T-helper 17 cell (primary cell): Measurements from ENCODE around the gene PTTG1IP. TPM values are rescaled to one million over a fixed set of nuclear protein-coding genes. Genes with fewer than 3 reads are reported as not detected.

Experiments
- ATAC-seq: fragments of 150-1000 bp; cut with Tn5 transposase; 2 replicates; pipeline ENCODE4 v1.10.0; 2021; ENCODE audit warnings: mild to moderate bottlenecking, moderate library complexity
- DNase-seq, 3 donors: peaks; one replicate each; pipeline versions ENCODE4 v3.0.0 to v3.0.0-alpha.2; 2020 to 2021
- H3K9me3 ChIP-seq: one replicate; pipeline ENCODE4 v1.7.0; 2013; ENCODE audit warnings: low read length, mild to moderate bottlenecking; ENCODE audit not compliant: control insufficient read depth, poor library complexity, severe bottlenecking
- H3K27ac Mint-ChIP-seq: one replicate; pipeline ENCODE4 v1.8.0; 2022; ENCODE audit warnings: mild to moderate bottlenecking, moderate library complexity, mixed read lengths
- H3K27me3 Mint-ChIP-seq: one replicate; pipeline ENCODE4 v1.8.0; 2022; ENCODE audit warnings: mixed read lengths
- H3K36me3 Mint-ChIP-seq: one replicate; pipeline ENCODE4 v1.8.0; 2022; ENCODE audit warnings: low read depth, mixed read lengths
- H3K4me1 Mint-ChIP-seq: one replicate; pipeline ENCODE4 v1.8.0; 2022; ENCODE audit warnings: mild to moderate bottlenecking, mixed read lengths
- H3K4me3 Mint-ChIP-seq: one replicate; pipeline ENCODE4 v1.8.0; 2022; ENCODE audit warnings: mild to moderate bottlenecking, moderate library complexity, mixed read lengths
- total RNA-seq, 4 donors: library from RNA in 2 of 4; stranded (reverse) in 2 of 4; gene quantifications; one replicate each; pipeline ENCODE4 v1.2.3 and lab custom pipeline; 2022 to 2026

The PTTG1IP gene
- total RNA-seq, 2 donors from 2014 or later = 98.4 to 123 TPM

- Mint-ChIP-seq H3K4me3 (no peak overlapping the region), H3K27ac (peak overlapping the region; percentile 1), H3K4me1 (peaks cover 31% of the 10 kb centered on the region), H3K36me3 (peaks cover 14% of the 10 kb centered on the region), H3K27me3 (no peaks in the 10 kb centered on the region)
- no peaks in the 10 kb centered on the region for H3K9me3 ChIP-seq
- DNase-seq = no peak
- no peak for ATAC-seq
Measured at GRCh38 chr21:44905016-44905727, 31.7 kb upstream of the PTTG1IP start.

DNA sequence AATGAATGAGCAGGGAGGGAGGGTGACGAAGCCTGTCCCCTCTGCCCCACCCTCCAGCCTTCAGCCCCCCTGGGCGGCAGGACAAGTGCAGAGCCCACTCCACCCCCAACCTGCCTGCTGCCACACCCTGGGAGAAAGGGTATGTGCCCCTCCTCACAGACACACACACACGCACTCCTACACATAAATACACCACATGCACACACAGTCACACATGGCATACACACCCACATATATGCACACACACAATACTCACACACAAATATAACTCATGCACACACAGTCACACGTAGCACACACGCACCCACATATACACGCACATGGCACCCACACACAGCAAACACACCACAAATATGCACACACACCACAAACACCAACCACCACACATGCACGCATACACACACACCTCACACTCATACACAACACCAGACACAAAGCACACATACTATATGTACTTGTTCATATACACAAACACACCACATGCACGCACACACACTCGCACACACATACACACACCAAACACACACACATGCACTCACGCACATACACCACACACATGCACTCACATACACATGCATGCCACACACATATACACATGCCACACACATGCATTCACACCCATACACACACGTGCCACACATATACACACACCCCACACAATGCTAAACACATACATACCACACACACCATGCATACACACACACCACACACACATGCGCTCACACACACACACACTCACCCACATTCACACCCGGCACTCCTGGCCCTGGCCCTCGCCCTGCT lies 30.8 kb upstream of the PTTG1IP start:
- peaks cover 14% of the 10 kb centered on the region for H3K36me3 Mint-ChIP-seq
- DNase-seq = no peak
- no peaks in the 10 kb centered on the region for H3K9me3 ChIP-seq
- peak overlapping the region; percentile 1 for H3K27ac Mint-ChIP-seq
- no peaks in the 10 kb centered on the region for H3K27me3 Mint-ChIP-seq
- H3K4me1 Mint-ChIP-seq = peaks cover 31% of the 10 kb centered on the region
- no peak overlapping the region for H3K4me3 Mint-ChIP-seq
- no peak for ATAC-seq

- Mint-ChIP-seq H3K27me3 (no peaks in the 10 kb centered on the region), H3K4me3 (no peak overlapping the region), H3K27ac (no peak overlapping the region), H3K4me1 (peaks cover 27% of the 10 kb centered on the region), H3K36me3 (peaks cover 14% of the 10 kb centered on the region)
- ATAC-seq = no peak
- no peaks in the 10 kb centered on the region for H3K9me3 ChIP-seq
- no peak for DNase-seq
Measured at GRCh38 chr21:44903689-44904088, 30.2 kb upstream of the PTTG1IP start.

DNA sequence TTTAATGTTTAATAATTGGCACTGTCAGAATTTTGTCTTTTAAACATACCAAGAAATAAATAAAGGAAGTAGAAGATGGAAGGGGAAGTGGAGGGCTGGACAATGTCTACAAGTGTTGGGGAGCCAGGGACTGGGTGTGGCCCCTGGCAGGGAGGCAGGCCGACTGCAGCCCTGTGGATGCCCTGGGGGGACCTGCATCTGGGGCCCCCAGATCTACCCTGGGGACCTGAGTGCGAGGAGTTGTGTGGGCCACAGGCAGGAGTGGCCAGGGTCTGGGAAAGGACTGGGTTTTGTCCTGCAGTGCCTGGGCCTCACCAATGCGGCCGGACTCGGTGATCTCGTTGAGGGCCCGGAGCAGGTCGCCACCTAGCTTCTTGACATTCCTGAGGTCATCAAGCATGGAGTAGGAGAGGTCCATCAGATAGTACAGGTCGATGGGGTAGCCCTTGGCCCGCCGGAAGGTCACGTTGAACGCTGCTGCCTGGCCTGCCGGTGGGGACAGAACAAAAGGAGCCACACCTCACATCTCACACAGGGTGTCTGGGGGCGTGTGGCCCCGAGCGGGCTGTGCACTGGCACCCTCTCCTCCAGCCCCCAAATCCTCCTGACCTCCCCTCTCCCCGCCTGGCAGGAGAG lies 29.7 kb upstream of the PTTG1IP start:
- Mint-ChIP-seq H3K4me1 (peaks cover 25% of the 10 kb centered on the region), H3K27ac (no peak overlapping the region), H3K4me3 (no peak overlapping the region), H3K27me3 (no peaks in the 10 kb centered on the region), H3K36me3 (peaks cover 14% of the 10 kb centered on the region)
- DNase-seq = no peak
- no peak for ATAC-seq
- H3K9me3 ChIP-seq = no peaks in the 10 kb centered on the region

DNA sequence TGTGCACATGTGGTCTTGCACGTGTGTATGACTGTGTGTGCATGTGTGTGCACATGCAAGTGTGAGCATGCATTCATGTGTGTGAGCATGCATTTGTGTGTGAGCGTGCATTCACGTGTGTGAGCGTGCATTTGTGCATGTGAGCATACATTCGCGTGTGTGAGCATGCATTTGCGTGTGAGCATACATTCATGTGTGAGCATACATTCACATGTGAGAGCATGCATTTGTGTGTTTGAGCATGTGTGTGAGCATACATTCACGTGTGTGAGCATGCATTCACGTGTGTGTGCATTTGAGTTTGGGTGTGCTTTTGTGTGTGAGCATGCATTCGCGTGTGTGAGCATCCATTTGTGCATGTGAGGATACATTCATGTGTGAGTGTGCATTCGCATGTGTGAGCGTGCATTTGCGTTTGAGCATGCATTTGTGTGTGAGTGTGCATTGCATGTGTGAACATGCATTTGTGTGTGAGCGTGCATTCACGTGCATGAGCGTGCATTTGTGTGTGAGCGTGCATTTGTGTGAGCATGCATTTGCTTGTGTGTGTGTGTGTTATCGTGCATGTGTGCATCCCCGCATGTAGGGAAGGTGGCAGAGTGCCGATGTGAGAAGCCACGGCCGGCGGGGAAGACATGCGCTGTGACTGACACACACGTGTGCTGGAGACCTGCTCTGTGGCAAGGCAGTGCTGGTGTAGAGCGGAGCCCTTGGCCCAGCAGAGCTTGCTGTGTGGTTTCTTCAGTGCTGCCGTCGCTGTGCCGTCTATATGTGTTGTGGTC lies 29.0 kb upstream of the PTTG1IP start:
- Mint-ChIP-seq H3K27ac (no peak overlapping the region), H3K27me3 (no peaks in the 10 kb centered on the region), H3K36me3 (peaks cover 14% of the 10 kb centered on the region), H3K4me3 (no peak overlapping the region), H3K4me1 (peaks cover 28% of the 10 kb centered on the region)
- no peak for ATAC-seq
- DNase-seq = no peak
- H3K9me3 ChIP-seq = no peaks in the 10 kb centered on the region

DNA sequence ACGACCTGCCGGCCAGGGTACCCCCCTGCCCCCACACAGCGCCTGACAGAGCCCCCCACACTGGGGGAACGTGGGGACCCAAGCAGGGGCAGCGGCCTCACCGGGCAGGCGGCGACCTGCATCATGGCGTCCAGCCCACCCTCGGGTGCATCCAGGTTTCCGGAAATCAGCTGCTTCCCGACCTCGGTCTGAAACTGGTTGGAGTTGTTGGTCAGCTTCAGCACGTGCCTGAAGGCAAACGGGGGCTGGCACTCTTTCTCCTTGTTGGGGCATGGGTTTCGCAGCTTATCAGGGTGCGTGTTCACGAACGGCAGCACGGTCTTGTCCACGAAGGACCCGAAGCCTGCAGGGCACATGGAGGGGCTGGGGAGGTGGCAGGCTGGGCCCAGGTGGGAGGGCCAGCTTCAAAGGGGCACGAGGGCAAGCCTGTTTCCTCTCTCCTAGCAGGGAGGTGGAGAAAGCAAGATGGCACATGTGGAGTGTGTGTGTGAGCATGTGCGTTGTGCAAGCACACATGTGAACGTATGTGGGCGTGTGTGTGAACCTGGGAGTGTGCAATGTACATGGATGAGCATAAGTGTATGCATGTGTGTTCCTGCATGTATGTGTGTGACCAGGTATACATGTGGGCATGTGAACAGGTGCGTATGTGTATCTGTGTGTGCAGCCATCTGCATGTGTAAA lies 28.0 kb upstream of the PTTG1IP start:
- no peak overlapping the region for H3K27ac Mint-ChIP-seq

DNA sequence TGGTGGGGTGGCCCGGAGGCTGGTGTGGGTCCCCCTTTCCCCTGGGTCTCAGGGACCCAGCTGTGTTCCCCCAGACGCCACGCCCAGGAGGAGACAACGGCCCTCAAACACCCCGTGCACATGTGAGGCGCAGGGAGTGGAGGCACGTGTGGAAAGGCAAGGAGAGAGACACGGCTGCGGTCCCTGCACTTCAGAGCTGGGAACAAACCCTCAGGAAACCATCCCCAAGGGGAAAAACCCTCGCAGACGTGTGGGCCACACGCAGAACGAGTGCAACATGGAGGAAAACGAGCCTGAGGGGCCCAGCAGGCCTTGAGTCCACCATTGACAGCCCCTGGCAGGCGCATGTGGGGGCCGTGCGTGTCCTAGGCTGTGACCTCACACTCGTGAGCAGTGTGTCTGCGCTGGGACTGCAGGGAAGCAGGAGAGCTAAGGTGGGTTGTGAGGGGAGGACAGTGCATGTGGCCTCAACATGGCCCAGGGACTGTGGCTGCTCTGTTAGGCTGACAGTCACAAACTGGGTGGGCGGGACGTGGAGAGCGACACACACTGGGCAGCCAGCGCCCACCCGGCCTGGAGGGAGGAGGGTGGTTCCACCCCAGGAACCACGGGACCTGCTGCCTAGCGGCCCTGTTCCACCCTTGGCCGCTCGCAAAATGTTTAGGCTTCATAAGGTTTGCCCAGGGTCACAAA lies 27.2 kb upstream of the PTTG1IP start:
- Mint-ChIP-seq H3K27ac (no peak overlapping the region), H3K4me1 (peaks cover 29% of the 10 kb centered on the region), H3K27me3 (no peaks in the 10 kb centered on the region), H3K4me3 (no peak overlapping the region), H3K36me3 (peaks cover 14% of the 10 kb centered on the region)
- no peak for DNase-seq
- ATAC-seq = no peak
- H3K9me3 ChIP-seq = no peaks in the 10 kb centered on the region

More for the DNA sequence above, 28.0 kb upstream of the PTTG1IP start:
- H3K36me3 Mint-ChIP-seq = peaks cover 14% of the 10 kb centered on the region
- no peak for DNase-seq
- H3K27me3 Mint-ChIP-seq = no peaks in the 10 kb centered on the region
- no peak for ATAC-seq
- H3K9me3 ChIP-seq = no peaks in the 10 kb centered on the region
- peaks cover 33% of the 10 kb centered on the region for H3K4me1 Mint-ChIP-seq
- H3K4me3 Mint-ChIP-seq = no peak overlapping the region

DNA sequence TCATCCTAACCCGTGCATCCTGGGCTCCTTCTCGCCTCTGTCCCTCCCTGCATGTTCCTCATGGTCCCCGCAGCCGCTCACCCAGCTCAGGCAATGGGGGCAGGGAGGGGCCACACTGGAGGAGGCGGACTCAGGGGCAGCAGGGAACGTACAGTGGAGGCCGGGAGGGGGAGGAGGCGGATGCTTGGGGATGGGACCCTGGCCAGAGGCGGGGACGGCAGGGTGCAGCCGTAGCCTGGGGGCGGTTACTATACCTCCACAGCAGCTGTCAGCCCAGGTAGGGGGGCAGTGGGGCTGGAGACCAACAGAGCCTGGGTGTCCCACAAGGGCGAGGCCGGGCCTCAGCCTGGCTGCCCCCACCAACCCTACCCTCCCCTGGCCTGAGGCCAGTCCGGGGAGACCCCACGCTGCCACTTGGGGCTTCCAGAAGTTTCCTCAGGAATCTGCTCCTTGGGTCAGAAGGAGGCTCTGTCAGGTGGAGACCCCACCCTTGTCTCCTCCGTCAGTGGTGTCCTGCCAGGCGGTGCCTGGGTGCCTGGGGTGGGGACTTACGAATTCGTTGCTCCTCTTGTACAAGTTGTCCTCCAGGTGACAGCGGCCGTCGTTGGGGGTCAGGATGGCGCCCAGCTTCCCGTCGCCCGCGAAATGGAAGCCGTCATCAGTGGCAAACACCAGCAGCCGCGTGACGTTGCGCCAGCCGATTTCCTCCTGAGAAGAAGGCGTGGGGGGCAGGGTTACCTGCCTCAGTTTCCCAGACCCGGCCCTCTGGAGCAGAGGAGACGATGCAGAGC lies 26.5 kb upstream of the PTTG1IP start:
- Mint-ChIP-seq H3K36me3 (peaks cover 14% of the 10 kb centered on the region), H3K4me1 (peaks cover 29% of the 10 kb centered on the region), H3K27me3 (no peaks in the 10 kb centered on the region), H3K27ac (no peak overlapping the region), H3K4me3 (no peak overlapping the region)
- DNase-seq (no peak), ATAC-seq (no peak)
- no peaks in the 10 kb centered on the region for H3K9me3 ChIP-seq

DNA sequence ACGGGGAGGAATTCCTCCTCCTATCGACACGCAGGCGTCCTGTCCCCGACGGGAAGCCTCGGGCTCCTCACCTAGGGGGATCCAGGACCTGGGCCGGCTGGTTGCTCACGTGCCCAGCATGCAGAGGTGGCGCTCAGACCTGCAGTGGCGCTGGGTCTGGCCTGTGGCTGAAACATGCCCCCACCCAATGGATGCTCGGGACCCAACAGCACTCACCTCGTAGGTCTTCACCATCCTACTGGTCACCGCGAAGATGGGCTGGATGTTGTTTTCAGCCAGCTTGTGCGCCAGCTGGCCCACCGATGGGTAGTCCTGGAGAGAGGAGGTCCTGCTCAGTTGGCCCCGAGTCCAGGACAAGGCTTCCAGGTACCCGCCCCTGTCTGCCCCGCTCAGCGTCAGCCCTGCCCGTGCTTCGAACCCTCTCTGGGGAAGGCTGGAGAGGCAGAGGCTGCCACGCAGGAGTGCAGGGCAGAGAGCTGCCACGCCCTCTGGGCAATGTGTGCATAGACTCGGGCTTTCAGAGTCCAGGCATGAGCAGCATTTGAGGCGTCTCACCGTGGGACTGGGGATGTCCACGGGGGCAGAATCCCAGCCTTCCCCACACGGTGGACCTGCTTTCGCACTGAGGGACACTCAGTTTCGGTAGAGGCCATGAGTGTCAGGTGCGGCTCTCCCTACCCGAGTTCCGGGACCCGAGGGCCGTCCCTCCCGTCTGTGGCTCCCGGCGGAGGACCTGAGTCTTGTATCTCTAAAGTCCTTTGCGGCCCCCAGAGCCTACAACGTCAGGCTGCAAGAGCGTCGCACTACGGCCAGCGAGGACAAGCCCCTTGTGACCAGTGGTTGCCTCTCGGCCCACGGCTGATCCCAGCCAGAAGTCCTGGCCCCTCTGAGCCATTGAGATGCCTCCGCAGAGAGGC lies 25.6 kb upstream of the PTTG1IP start:
- DNase-seq (no peak), ATAC-seq (no peak)
- Mint-ChIP-seq H3K4me1 (peaks cover 23% of the 10 kb centered on the region), H3K27ac (no peak overlapping the region), H3K36me3 (peaks cover 8% of the 10 kb centered on the region), H3K27me3 (no peaks in the 10 kb centered on the region), H3K4me3 (no peak overlapping the region)
- H3K9me3 ChIP-seq = no peaks in the 10 kb centered on the region

DNA sequence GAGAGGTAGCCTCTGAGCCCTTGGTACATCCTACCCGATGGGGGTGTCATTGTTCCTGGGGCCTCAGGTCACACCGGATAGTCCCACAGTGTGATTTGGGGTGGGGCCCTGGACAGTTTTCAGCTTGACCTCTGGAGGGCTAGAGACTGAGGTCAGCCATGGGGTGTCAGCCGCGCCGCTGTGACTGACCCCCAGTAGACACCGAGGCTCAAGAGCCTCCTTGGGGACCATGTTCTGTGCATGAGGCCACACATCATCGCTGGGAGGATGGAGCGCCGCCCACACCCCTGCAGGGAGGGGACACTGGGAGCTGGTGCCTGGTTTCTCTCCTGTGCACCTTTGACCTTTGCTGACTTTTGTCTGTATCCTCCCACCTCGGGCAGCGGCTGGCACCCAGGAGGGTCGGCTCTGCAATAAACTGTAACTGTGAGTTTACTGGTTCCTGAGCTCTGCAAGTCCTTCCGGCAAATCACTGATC lies 24.6 kb upstream of the PTTG1IP start:
- Mint-ChIP-seq H3K27ac (no peak overlapping the region), H3K4me1 (peaks cover 31% of the 10 kb centered on the region), H3K27me3 (no peaks in the 10 kb centered on the region), H3K36me3 (peaks cover 7% of the 10 kb centered on the region), H3K4me3 (no peak overlapping the region)
- ATAC-seq (no peak), DNase-seq (no peak)
- H3K9me3 ChIP-seq = no peaks in the 10 kb centered on the region
